Epidermal melanocyte (primary cell): ENCODE measurements around the gene IGSF8.
"Not testable (repeated sequence)": the region's sequence is repeated elsewhere in the genome, so short reads cannot be mapped to it uniquely, and the experiment has no call there.

Source experiments
- DNase-seq: peaks from one replicate; pipeline ENCODE4 v3.0.0; 2011; ENCODE audit warnings: low spot score; ENCODE audit not compliant: insufficient read length

Gene IGSF8

DNA sequence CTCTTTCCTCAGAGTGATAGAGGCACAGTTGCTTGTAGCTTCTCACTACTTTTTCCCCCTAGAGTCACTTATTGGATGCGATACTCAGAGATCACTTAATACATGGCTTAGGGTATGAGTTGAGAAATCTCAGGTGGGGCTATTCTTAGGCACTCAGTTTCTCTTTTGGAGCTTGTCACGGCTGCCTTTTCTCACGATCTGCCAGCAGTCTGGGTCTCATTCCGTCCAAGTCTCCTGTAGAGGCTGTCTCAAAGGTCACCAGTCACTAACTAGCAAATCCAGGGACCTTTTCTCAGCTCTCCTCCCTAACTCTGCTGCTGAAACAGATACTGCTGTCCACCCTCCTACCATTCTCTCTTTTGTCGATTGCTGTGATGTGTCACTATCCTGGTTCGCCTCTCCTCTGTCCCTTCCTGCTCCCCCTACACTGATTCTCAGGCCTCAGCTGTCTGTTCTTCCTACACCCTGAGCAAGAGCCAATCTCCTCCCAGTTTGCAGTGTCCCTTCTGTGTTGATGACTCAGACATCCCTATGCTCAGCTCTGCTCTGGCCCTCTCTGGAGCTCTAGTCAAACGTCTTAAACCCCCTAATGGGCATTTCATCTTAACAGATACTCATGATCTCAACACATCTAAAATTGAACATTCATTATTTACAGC lies 29.6 kb upstream of the IGSF8 start:
- no peak for DNase-seq

DNA sequence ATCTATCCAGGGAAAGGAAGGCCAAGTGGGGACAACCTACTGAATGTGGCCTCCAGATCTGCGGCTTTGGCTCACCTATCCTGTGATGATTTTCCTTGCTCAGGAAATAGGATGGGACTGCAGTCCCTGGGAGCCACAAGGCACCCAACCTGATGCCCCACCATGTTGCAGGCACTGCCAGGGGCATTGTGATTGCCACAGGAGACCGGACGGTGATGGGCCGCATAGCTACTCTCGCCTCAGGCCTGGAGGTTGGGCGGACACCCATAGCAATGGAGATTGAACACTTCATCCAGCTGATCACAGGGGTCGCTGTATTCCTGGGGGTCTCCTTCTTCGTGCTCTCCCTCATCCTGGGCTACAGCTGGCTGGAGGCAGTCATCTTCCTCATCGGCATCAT lies 29.0 kb upstream of the IGSF8 start:
- DNase-seq = no peak

DNA sequence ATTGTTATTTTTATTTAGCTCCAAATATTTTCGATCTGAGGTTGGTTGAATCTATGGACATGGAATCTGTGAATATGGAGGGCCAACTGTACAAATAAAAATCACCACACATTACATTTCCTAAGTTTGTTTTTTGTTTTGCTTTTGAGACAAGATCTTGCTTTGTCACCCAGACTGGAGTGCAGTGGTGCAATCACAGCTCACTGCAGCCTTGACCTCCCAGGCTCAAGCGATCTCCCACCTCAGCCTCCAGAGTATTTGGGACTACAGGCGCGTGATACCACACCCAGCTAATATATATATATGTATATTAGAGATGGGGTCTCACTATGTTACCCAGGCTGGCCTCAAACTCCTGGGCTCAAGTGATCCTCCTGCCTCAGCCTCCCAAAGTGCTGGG lies 27.9 kb upstream of the IGSF8 start:
- DNase-seq = not testable (repeated sequence)

DNA sequence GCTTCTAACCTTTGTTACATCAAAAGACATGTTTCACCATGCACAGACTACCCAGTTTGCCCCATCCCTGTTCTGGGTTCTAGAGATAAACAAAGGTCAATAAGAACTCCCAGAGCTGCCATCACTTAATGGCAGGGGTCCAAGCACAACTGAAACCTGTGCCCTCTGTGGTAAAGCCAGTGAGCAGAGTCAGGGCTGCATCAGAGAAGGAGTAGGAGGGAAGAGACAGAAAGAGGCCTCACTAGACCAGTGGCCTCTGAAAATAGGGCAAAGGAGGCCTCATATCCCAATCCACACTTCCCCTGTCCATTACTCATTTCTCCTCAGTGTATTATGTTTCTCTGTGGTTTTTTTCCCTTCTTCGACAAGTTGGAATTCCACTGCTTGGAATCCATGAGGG lies 27.3 kb upstream of the IGSF8 start:
- DNase-seq = no peak

DNA sequence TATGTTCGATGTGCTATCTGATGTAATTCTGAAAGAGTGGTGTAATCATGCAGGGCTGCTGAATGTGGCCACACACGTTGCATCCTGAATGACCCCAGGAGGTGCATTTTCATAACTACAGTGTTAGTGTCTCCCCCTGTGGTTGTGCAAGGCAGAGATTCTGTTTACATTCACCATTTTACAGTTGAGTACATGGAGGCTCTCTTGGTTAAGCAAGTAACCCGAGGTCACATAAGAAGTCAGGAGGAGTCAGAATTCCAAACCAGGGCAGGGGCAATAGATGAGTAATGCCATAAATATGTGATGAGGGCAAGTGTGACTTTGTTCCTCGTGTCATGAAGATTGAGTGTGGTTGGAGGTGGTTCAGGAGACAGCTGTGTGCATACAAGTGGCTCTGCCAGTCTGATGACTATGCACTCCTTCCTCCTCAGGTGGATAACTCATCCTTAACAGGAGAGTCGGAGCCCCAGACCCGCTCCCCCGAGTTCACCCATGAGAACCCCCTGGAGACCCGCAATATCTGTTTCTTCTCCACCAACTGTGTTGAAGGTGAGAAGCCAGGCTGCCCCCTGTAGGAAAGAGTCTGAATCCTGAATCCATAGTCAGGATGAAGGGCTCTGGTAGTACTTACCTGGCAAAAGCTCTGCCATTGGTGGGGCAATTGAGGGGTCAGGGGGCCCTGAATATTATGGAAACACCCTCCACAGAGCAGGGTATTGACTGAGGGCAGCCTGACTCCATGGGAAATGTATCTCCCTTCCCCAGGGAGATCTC lies 26.5 kb upstream of the IGSF8 start:
- DNase-seq = no peak

DNA sequence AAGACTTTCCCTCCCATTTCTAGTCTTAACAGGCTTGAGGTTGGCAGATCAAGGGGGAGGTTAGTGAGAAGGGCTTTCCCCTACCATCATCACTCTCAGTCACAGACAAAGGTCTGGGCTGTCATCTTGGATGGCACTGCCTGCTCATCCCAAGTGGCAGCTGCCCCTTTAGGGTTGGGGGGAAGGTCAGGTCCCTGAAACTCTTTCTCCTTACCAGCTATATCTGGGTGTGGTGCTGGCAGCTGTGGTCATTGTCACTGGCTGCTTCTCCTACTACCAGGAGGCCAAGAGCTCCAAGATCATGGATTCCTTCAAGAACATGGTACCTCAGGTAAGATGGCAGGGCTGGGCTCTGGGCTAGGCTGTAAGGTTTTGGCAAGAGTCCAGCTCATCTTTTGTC lies 25.3 kb upstream of the IGSF8 start:
- DNase-seq = no peak

DNA sequence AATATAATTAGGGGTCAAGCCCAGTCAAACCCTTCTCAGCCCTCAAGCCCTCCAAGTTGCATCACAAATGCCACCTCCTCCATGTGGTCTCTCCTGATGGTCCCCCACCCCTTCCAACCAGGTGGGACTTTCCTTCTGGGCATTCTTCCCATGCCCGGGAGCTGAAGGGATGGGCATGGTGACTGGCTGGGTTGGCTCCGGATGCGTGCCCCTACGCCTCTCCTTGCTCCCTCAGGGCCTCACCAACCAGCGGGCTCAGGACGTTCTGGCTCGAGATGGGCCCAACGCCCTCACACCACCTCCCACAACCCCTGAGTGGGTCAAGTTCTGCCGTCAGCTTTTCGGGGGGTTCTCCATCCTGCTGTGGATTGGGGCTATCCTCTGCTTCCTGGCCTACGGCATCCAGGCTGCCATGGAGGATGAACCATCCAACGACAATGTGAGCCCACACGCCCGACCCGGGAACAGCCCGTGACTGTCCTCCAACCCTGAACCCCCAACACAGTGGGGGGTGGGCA lies 24.6 kb upstream of the IGSF8 start:
- DNase-seq = no peak

DNA sequence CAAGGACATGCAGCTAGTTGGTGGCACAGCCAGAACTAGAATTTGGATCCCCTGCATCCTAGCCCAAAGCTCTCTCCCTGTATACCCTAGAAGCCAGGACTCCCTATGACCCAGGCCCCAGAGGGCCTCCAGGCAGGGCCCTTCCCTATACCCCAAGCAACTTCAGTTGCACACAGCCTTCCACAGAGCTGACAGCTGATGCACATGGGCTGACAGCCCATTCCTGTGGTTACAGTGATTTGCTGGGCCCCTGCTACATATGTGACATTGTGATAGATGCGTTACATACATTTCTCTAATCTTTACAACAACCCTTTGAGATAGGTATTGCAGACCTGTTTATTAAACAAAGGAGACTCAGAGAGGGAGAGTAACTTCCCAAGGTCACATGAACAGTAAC lies 23.0 kb upstream of the IGSF8 start:
- DNase-seq = no peak

DNA sequence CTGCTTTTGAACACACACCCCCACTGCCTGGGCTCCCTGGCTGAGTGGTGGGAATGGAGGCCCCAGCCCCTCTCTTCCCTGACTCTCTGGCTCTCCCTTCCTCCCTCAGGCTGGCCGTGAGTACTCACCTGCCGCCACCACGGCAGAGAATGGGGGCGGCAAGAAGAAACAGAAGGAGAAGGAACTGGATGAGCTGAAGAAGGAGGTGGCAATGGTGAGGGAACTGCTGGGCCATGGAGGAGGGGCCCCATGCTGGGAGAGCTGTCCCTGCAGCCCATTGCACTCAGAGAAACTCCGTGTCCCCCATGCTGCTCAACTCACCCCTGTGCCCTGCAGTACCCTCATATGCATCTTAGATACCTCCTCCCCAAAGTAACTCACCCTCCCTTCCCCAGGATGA lies 22.4 kb upstream of the IGSF8 start:
- DNase-seq = no peak

DNA sequence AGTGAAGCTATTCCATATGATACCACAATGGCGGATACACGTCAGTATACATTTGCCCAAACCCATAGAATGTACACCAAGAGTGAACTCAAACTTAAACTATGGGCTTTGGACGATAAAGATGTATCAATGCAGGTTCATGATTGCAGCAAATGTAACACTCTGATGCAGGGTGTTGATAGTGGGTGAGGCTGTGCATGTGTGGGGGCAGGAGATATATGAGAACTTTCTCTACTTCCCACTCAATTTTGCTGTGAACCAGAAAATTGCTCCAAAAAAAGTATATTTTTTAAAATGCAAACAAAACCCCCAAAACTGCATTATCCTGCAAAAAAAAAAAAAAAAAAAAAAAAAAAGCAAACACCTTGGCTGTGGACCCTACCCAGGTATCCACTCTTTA lies 20.5 kb upstream of the IGSF8 start:
- no peak for DNase-seq

DNA sequence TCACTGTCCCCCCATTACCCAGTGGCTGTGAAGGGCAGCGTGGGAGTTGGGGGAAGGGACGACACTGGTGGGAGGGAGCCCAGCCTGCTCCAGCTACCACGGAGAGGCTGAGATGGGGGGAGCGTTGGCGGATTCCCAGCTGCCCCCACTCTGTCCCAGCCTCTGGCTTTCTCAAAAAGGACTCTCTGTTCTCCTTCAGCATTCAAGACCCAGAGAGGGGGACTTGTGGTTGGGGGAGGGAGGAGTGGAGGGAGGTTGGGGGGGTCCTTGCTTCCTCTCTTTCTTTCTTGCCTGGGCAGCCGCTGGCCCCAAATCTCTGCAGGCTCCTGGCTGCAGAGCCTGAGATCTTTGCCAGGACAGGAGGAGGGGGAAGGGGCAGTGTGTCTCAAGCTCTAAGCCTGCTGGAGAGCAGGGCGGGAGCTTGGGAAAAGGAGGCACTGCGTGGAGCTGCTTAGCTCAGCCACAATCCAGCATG lies 19.3 kb upstream of the IGSF8 start:
- no peak for DNase-seq

DNA sequence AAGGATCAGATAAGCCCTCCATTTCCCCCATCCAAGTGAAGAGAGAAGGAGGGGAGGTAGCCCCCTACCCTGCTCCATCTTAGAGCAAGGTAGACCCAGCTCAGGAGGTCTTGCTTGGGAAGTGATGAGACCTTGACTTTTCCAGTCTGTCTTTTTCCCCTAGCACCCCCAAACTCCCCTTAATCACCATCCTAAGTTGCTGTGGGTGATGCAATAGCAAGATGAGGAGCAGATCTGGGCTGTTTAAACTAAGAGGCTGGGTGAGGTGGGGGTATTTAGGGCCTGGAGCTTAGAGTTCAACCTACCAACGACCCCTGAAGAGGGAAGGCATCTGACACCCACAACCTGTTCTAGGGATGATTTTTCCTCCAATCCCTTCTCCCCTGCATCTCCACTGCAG lies 18.9 kb upstream of the IGSF8 start:
- DNase-seq = no peak

DNA sequence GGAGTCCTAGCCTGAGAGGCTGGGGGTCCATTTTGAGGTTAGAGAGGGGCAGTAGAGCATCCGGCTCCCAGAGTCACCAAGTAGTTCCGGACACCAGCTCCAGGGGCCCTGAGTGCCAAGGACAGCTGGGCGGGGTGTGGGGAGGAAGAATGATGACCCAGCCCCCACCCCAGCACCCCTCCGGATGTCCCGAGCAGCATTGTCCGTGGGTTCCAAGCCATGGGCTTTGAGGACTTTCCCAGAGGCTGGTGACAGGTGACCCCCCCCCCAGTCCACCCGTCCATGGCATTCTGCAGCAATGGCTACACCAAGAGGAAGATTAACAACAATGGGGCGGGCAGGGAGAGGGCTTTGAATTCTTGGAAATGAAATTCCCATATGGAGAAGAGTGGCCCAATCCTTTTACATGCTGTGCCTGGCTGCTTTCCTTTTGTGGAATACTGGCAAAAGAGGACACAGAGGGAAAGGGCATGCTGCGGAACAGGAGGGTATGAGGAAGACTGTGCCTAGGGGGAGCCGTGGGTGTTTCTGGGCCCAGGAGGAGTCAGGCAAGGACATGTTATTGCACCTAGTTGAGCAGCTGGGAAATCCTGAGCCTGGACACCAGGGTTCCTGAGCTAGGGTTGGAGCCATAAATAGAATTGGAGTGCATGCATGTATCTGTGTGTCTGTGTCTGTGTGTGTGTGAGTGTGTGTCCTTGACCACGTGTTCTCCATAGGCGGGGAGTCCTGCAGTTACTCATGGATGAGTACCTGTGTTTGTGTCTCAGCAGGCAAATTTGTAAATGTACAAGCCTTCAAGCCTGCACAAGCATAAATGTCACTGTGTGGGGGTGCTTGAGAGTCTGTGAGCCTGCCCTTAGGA lies 18.1 kb upstream of the IGSF8 start:
- DNase-seq = no peak

DNA sequence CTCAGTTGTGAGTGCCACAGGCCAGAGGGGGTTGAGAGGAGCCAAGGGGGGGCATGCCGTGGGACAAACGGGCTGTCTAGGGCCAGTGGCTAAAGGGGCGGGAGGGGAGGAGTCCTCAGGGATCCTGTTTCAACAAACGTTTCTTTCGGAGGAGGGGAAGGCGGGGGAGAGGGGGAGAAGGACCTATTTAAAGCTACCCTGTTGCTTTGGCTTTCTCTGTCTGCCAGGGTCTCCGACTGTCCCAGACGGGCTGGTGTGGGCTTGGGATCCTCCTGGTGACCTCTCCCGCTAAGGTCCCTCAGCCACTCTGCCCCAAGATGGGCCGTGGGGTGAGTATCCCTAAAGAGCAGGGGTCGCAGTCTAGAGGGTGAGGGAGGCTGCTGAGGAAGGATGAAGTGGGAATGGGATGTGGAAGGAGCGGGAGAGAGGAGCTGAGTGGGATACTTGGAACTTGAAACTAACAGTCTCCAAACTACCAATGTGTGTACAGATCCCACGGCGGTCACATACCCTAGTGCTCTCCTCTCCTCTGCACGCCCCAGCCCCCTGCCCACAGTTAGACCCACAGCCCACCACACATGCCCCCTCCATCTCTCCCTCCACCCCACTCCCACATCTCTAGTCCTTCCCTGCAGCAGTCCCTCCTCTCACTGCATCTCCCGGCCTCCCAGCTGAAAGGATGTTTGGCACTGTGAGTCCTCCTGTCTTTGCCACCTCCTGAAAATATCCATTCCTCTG lies 17.3 kb upstream of the IGSF8 start, which contains the start of gene ATP1A2:
ATP1A2 (plus strand) TSS at position 215 of the 738 bp plus-strand sequence; CDS start at position 318, 103 bp downstream.
- DNase-seq = no peak

DNA sequence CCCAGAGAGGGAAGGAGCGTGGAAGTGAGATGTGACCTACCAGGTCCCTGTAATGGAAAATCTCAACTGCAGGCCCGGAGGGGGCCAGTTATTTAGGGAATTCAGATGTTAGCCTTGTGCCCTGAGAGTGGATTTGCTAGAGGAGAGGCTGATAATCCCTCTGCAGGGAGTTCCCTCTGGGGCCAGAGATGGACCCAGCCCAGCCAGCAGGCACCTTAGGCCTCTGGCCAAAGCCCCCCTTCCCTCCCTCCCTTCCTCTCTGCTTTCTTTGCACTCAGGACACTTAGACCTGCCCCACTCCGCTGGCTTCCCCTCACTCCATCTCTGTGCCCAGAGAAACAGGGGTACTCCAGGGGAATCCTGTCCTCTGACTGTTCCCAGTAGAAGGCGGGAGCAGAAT lies 15.7 kb upstream of the IGSF8 start:
- no peak for DNase-seq

DNA sequence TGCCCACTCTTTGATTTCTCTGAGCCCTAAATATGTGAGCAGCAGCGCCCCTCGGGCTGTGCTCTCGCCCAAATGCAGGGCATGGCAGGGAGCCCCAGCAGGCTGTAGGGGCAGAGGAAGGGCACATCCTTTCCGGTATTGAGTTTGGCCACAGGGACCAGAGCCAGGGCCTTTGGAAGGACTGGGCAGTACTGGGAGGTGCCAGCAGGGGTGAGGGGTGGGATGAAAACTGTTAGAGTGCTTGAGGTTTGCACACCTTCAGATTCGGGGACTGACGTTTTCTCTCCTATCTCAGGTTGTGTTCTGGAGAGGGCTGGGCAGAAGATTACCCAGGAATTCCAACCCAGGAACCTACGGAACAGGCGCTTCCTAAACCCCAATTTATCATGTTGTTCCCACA lies 15.0 kb upstream of the IGSF8 start:
- DNase-seq = no peak

DNA sequence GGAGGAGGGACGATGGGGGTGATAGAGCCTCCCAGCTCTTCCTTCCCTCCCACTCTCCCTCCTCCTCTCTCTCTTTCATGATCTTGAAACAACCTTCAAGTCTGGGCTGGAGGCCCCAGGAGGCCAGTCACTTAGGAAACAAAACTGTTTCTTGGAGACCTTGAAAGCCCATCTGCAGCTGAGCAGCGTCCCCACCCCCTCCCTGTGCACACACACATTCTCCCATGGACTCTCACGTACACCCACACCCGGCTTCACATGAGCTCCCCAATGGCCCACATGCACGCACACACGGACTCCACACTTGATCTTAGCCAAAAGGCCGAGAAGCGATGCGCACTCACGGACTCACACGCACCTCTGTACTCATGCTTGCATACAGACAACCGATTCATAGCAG lies 13.9 kb upstream of the IGSF8 start:
- no peak for DNase-seq

DNA sequence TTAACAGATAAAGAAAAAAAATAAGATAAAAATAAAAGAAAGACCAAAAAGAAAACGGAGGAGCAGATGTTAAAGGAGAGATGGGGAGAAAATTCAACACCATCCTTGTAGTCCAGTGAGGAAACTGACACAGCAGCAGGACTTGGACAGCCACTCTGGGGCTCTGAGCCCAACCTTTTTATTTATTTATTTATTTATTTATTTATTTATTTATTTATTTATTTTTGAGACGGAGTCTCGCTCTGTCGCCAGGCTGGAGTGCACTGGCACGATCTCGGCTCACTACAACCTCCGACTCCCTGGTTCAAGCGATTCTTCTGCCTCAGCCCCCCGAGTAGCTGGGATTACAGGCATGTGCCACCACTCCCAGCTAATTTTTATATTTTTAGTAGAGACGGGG lies 13.0 kb upstream of the IGSF8 start:
- not testable (repeated sequence) for DNase-seq

DNA sequence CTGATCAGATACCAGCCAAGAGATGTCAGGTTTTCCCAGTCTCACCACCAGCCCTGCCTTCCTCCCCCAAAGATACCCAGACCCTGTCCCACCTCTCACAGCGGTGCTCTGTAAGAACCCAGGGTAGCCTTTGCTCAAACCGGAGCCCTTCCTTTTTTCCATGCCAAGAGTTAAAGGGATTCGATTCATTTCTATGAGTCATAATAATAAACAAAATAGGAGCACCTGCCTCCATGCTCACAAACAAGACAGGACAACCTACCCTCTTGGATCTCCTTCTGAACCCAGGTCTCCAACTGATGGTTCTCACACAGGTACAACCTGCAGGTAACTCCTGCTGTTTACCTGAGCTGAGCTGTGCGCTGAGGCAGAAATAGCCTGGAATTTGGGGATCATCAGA lies 11.3 kb upstream of the IGSF8 start:
- DNase-seq = no peak

DNA sequence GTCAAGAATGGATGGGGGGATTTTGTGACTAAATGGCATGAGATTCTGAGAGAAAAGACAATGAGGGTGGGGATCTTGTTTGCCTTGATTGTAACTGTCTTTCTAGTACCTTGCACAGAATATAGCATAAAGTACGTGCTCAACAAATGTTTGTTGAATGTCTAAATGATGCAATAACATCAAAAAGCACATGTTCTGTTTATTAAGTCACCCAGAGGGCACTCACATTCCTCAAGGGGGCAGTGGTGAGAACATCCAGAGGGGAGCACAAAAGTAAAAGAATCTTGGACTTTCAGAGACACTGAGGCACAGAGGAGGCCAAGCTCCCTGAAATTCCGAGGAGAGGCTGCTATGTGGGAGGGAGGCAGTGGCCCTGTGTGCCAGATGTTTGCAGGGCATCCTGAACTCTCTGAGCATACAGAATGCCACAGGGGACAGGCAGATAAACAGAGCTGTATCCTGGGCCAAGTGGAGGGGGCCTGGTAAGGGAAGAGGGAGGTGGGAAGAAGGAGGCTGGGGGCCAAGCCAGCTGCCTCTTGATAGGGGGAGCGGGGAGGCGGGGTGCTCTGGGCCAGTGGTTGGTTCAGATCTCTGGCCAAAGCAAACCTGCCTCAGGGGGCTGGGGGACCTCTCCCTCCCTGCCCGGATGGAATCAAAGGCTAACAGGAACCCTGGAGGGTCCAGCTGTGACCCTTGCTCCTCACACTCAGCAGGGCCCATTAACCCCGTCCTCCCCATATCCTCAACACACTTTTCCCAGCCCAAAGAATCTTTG lies 10.7 kb upstream of the IGSF8 start:
- DNase-seq = no peak
